GM23338 (cell line): ENCODE data around the gene NKD1. TPM values are rescaled to one million over a fixed set of nuclear protein-coding genes. Genes with fewer than 3 reads are reported as not detected.

Experiments
- ATAC-seq: fragments of 200-7000 bp; cut with Tn5 transposase; 3 replicates; pipeline ENCODE4 v1.9.1; 2020
- DNase-seq: peaks from one replicate; pipeline ENCODE4 v3.0.0-alpha.2; 2015; ENCODE audit warnings: low spot score
- H2AFZ ChIP-seq: fragments of 200-600 bp; sonication (generic); 2 replicates; pipeline ENCODE4 v1.8.0; 2016; ENCODE audit warnings: antibody characterized with exemption, mild to moderate bottlenecking, moderate library complexity
- H3F3A ChIP-seq: fragments of 200-600 bp; sonication (generic); replicated peaks from 2 replicates; pipeline ENCODE4 v1.8.0; 2017; ENCODE audit warnings: antibody characterized with exemption, mixed run types, low read depth
- H3K27ac ChIP-seq: fragments of 200-600 bp; sonication (generic); 2 replicates; pipeline ENCODE4 v1.6.1; 2016; ENCODE audit warnings: low read depth
- H3K27me3 ChIP-seq: fragments of 200-600 bp; sonication (generic); 2 replicates; pipeline ENCODE4 v1.8.0; 2016; ENCODE audit warnings: mild to moderate bottlenecking, mixed run types, moderate library complexity; ENCODE audit not compliant: insufficient read depth
- H3K36me3 ChIP-seq: fragments of 200-600 bp; sonication (generic); 2 replicates; pipeline ENCODE4 v1.8.0; 2016; ENCODE audit warnings: mild to moderate bottlenecking; ENCODE audit not compliant: insufficient read depth
- H3K4me1 ChIP-seq: fragments of 200-600 bp; sonication (generic); 2 replicates; pipeline ENCODE4 v1.8.0; 2016; ENCODE audit warnings: mild to moderate bottlenecking, moderate library complexity; ENCODE audit not compliant: insufficient read depth
- H3K4me2 ChIP-seq: fragments of 200-600 bp; sonication (generic); 2 replicates; pipeline ENCODE4 v1.7.1; 2017; ENCODE audit warnings: mixed run types
- H3K4me3 ChIP-seq: fragments of 200-600 bp; sonication (generic); 2 replicates; pipeline ENCODE4 v1.6.1; 2016; ENCODE audit warnings: mixed run types
- H3K79me2 ChIP-seq: fragments of 200-600 bp; sonication (generic); replicated peaks from 2 replicates; pipeline ENCODE4 v1.8.0; 2017; ENCODE audit warnings: mild to moderate bottlenecking; ENCODE audit not compliant: insufficient read depth
- H3K9me2 ChIP-seq: fragments of 200-600 bp; sonication (generic); 2 replicates; pipeline ENCODE4 v1.8.0; 2017; ENCODE audit not compliant: insufficient read depth
- H4K20me1 ChIP-seq: fragments of 200-600 bp; sonication (generic); replicated peaks from 2 replicates; pipeline ENCODE4 v1.8.0; 2017; ENCODE audit warnings: mild to moderate bottlenecking; ENCODE audit not compliant: insufficient read depth
- H3K27ac Mint-ChIP-seq: 2 replicates; pipeline ENCODE4 v1.8.0; 2020; ENCODE audit warnings: inconsistent platforms, mild to moderate bottlenecking, moderate library complexity, mixed read lengths
- H3K27me3 Mint-ChIP-seq: 3 replicates; pipeline ENCODE4 v1.8.0; 2022; ENCODE audit warnings: low read depth, mild to moderate bottlenecking, moderate library complexity, mixed read lengths, inconsistent platforms; ENCODE audit not compliant: insufficient read depth, poor library complexity
- H3K36me3 Mint-ChIP-seq: 3 replicates; pipeline ENCODE4 v1.8.0; 2021; ENCODE audit warnings: low read depth, mild to moderate bottlenecking, inconsistent platforms, moderate library complexity, mixed read lengths
- H3K4me1 Mint-ChIP-seq: 3 replicates; pipeline ENCODE4 v1.8.0; 2020; ENCODE audit warnings: mild to moderate bottlenecking, inconsistent platforms, mixed read lengths
- H3K4me3 Mint-ChIP-seq: 3 replicates; pipeline ENCODE4 v1.8.0; 2021; ENCODE audit warnings: moderate library complexity, mild to moderate bottlenecking, inconsistent platforms, mixed read lengths
- H3K9me3 Mint-ChIP-seq: 3 replicates; pipeline ENCODE4 v1.8.0; 2020; ENCODE audit warnings: moderate library complexity, mild to moderate bottlenecking, inconsistent platforms, mixed read lengths
- CREB1 ChIP-seq: fragments of 250-450 bp; sonication (Bioruptor Pico); IDR thresholded peaks from 2 replicates; pipeline ENCODE4 v1.5.0; 2020; ENCODE audit warnings: low read depth, mild to moderate bottlenecking, moderate library complexity
- CTCF ChIP-seq, 2 experiments: fragments of 200-600 bp in 1 of 2; sonication (generic) in 1 of 2; conservative IDR thresholded peaks; 2 replicates each; pipeline versions ENCODE4 v1.5.1 to v1.6.1; 2016 to 2017; ENCODE audit warnings: antibody characterized with exemption in 2 of 2, low read depth in 2 of 2, mild to moderate bottlenecking in 2 of 2, moderate library complexity in 1 of 2
- ETS1 ChIP-seq: IDR thresholded peaks from 2 replicates; pipeline ENCODE4 v1.6.1; 2016; ENCODE audit warnings: antibody characterized with exemption
- EZH2 ChIP-seq: fragments of 200-600 bp; sonication (generic); IDR thresholded peaks from one replicate; pipeline ENCODE4 v1.8.0; 2017; ENCODE audit warnings: antibody characterized with exemption, mild to moderate bottlenecking, low read depth; ENCODE audit not compliant: unreplicated experiment
- EZH2phosphoT487 ChIP-seq: fragments of 200-600 bp; sonication (generic); IDR thresholded peaks from one replicate; pipeline ENCODE4 v1.8.1; 2018; ENCODE audit warnings: antibody characterized with exemption; ENCODE audit not compliant: unreplicated experiment
- JUNB ChIP-seq: IDR thresholded peaks from one replicate; pipeline ENCODE4 v1.6.1; 2016; ENCODE audit warnings: antibody characterized with exemption; ENCODE audit not compliant: unreplicated experiment
- NANOG ChIP-seq: IDR thresholded peaks from 2 replicates; pipeline ENCODE4 v1.6.1; 2016; ENCODE audit warnings: antibody characterized with exemption, borderline replicate concordance
- POLR2AphosphoS5 ChIP-seq: IDR thresholded peaks from 2 replicates; pipeline ENCODE4 v1.6.1; 2016; ENCODE audit warnings: antibody characterized with exemption, low read depth
- REST ChIP-seq: IDR thresholded peaks from one replicate; pipeline ENCODE4 v1.6.1; 2018; ENCODE audit warnings: antibody characterized with exemption; ENCODE audit not compliant: unreplicated experiment
- STAT1 ChIP-seq: IDR thresholded peaks from one replicate; pipeline ENCODE4 v1.6.1; 2016; ENCODE audit warnings: antibody characterized with exemption; ENCODE audit not compliant: unreplicated experiment
- ZNF114 ChIP-seq: fragments of 250-450 bp; sonication (Bioruptor Pico); IDR thresholded peaks from 2 replicates; pipeline ENCODE4 v1.5.0; 2020; ENCODE audit warnings: mild to moderate bottlenecking, moderate library complexity
- ZNF331 ChIP-seq: fragments of 250-450 bp; sonication (Bioruptor Pico); IDR thresholded peaks from 2 replicates; pipeline ENCODE4 v1.5.0; 2020; ENCODE audit warnings: low read depth, mild to moderate bottlenecking, moderate library complexity
- ZNF462 ChIP-seq: fragments of 250-450 bp; sonication (Bioruptor Pico); IDR thresholded peaks from 2 replicates; pipeline ENCODE4 v1.5.0; 2020; ENCODE audit warnings: mild to moderate bottlenecking, moderate library complexity
- polyA plus RNA-seq: library from polyadenylated mRNA; unstranded; fragments of >200 nt; fragmentation: Nextera tagmentation; extraction: Ambion mirVana; gene quantifications from 2 replicates; pipeline ENCODE4 v1.2.1, GENCODE V29; 2016
- total RNA-seq: library from RNA; depleted of rRNA; stranded (reverse); fragments of >200 nt; shearing (Covaris generic); gene quantifications from 2 replicates; pipeline ENCODE4 v1.2.3, GENCODE V29; 2014

The NKD1 gene
- total and polyA plus RNA-seq, 2 experiments from 2014 or later: 2.1 to 2.3 TPM

GRCh38 chr16:50657241-50657640 lies 109.0 kb downstream of the NKD1 start:
- DNase-seq: no peak
- Histone ChIP-seq H3K4me3 (no peak overlapping the region), H3K9me2 (0 out of 2 replicates have a peak, but pooled peaks cover 1% of the 10 kb centered on the region), H3K4me1 (no peaks in the 10 kb centered on the region), H4K20me1 (no peaks in the 10 kb centered on the region), H2AFZ (peak overlapping the region; percentile 66; the same call in 1 of the 2 replicates), H3K36me3 (no peaks in the 10 kb centered on the region), H3F3A (no peaks in the 10 kb centered on the region), H3K4me2 (no peak overlapping the region), H3K79me2 (no peaks in the 10 kb centered on the region), H3K27me3 (no peaks in the 10 kb centered on the region), H3K27ac (no peak overlapping the region)
- Mint-ChIP-seq H3K27me3 (peaks cover 4% of the 10 kb centered on the region), H3K9me3 (no peaks in the 10 kb centered on the region; the same call in 2 of the 3 replicates), H3K36me3 (0 out of 3 replicates have a peak, but pooled peaks cover 1% of the 10 kb centered on the region), H3K4me1 (no peaks in the 10 kb centered on the region), H3K27ac (no peak overlapping the region), H3K4me3 (no peak overlapping the region)
- TF ChIP-seq ETS1 (no peak), ZNF331 (CRISPR knock-in tag) (no peak), JUNB (no peak), ZNF462 (CRISPR knock-in tag) (no peak), CTCF (conservative IDR thresholded peaks at IDR 0.05; ENCODE audit: low read depth in 2 of 2) (no peak), EZH2 (no peak), ZNF114 (no peak), EZH2phosphoT487 (no peak), STAT1 (no peak), REST (no peak), POLR2AphosphoS5 (no peak), NANOG (no peak), CREB1 (CRISPR knock-in tag) (no peak)
- ATAC-seq: no peak
